SK-N-SH (cell line): Measurements from ENCODE around the gene VN1R5. TPM values are rescaled to one million over a fixed set of nuclear protein-coding genes. Genes with fewer than 3 reads are reported as not detected.

Experiments used
- CTCF ChIA-PET: fragments of 300-600, 350-600 bp; formaldehyde crosslinking; extraction: SDS; loops from one replicate; lab custom pipeline; 2021; lab: Yijun Ruan, JAX
- POLR2A ChIA-PET: fragments of 350-600 bp; sonication (Branson Sonifier 250); formaldehyde crosslinking; extraction: SDS; loops from one replicate; lab custom pipeline; 2020; ENCODE audit warnings: antibody characterized with exemption, inconsistent platforms; lab: Yijun Ruan, JAX
- DNase-seq: peaks from one replicate; pipeline ENCODE4 v3.0.0; 2012
- H2AFZ ChIP-seq: fragments of 200-600 bp; sonication (generic); 2 replicates; pipeline ENCODE4 v1.8.1; 2016; ENCODE audit warnings: antibody characterized with exemption, mild to moderate bottlenecking, low read depth
- H3F3A ChIP-seq: fragments of 200-600 bp; sonication (generic); replicated peaks from 2 replicates; pipeline ENCODE3; 2016; ENCODE audit warnings: antibody characterized with exemption, mild to moderate bottlenecking; ENCODE audit not compliant: insufficient read depth
- H3K27ac ChIP-seq, 2 experiments: fragments of 200-500 bp in 1 of 2; fragments of 200-600 bp in 1 of 2; sonication (Bioruptor generic) in 1 of 2; sonication (generic), shearing (Covaris generic) in 1 of 2; 2 replicates each; pipeline versions ENCODE4 v1.5.1 to v1.6.1; 2014 to 2016; ENCODE audit warnings: low read depth in 2 of 2, inconsistent platforms in 1 of 2, low read length in 1 of 2, mild to moderate bottlenecking in 1 of 2, mixed read lengths in 1 of 2
- H3K27me3 ChIP-seq: fragments of 200-600 bp; sonication (generic), shearing (Covaris generic); 2 replicates; pipeline ENCODE4 v1.6.1; 2016; ENCODE audit warnings: mixed run types; ENCODE audit not compliant: insufficient read depth
- H3K36me3 ChIP-seq, 2 experiments: fragments of 200-500 bp in 1 of 2; fragments of 200-600 bp in 1 of 2; sonication (Bioruptor generic) in 1 of 2; sonication (generic) in 1 of 2; replicated peaks in 1 of 2; 2 replicates each; pipeline versions ENCODE3 to v1.5.1; 2014 to 2016; ENCODE audit warnings: low read length in 1 of 2, mild to moderate bottlenecking in 1 of 2; ENCODE audit not compliant: insufficient read depth in 2 of 2, control insufficient read depth in 1 of 2
- H3K4me1 ChIP-seq, 2 experiments: fragments of 200-500 bp in 1 of 2; fragments of 200-600 bp in 1 of 2; sonication (Bioruptor generic) in 1 of 2; sonication (generic), shearing (Covaris generic) in 1 of 2; 2 replicates each; pipeline versions ENCODE4 v1.5.1 to v1.6.1; 2014 to 2016; ENCODE audit warnings: low read depth in 1 of 2, low read length in 1 of 2, mixed run types in 1 of 2; ENCODE audit not compliant: insufficient read depth in 2 of 2, control insufficient read depth in 1 of 2
- H3K4me2 ChIP-seq: fragments of 200-600 bp; sonication (generic), shearing (Covaris generic); 2 replicates; pipeline ENCODE4 v1.6.1; 2017; ENCODE audit warnings: mixed run types
- H3K4me3 ChIP-seq, 2 experiments: fragments of 200-500 bp in 1 of 2; fragments of 200-600 bp in 1 of 2; sonication (Bioruptor generic) in 1 of 2; sonication (generic), shearing (Covaris generic) in 1 of 2; 2 replicates each; pipeline versions ENCODE4 v1.5.1 to v1.8.1; 2014 to 2016; ENCODE audit warnings: low read depth in 2 of 2, inconsistent platforms in 1 of 2, low read length in 1 of 2, mild to moderate bottlenecking in 1 of 2, mixed read lengths in 1 of 2, moderate library complexity in 1 of 2
- H3K79me2 ChIP-seq: fragments of 200-600 bp; sonication (generic); 2 replicates; pipeline ENCODE4 v1.8.1; 2017; ENCODE audit warnings: mild to moderate bottlenecking; ENCODE audit not compliant: insufficient read depth
- H3K9ac ChIP-seq: fragments of 200-600 bp; sonication (generic); 2 replicates; pipeline ENCODE4 v1.6.1; 2017; ENCODE audit warnings: mixed run types
- H3K9me2 ChIP-seq: fragments of 200-600 bp; sonication (generic); 2 replicates; pipeline ENCODE4 v1.6.1; 2017; ENCODE audit warnings: mixed run types
- H3K9me3 ChIP-seq: fragments of 200-600 bp; sonication (generic); 2 replicates; pipeline ENCODE4 v1.6.1; 2017; ENCODE audit warnings: mixed run types, mild to moderate bottlenecking, moderate library complexity
- H4K20me1 ChIP-seq: fragments of 200-600 bp; sonication (generic); 2 replicates; pipeline ENCODE4 v1.6.1; 2017; ENCODE audit warnings: mild to moderate bottlenecking, mixed run types; ENCODE audit not compliant: insufficient read depth
- CHD2 ChIP-seq: fragments of 150-350 bp; IDR thresholded peaks from 2 replicates; pipeline ENCODE4 v1.6.1; 2018; ENCODE audit warnings: low read length; ENCODE audit not compliant: partially characterized antibody
- FOSL2 ChIP-seq: IDR thresholded peaks from 2 replicates; pipeline ENCODE4 v1.4.0; 2012; ENCODE audit warnings: low read depth, mild to moderate bottlenecking, moderate library complexity, borderline replicate concordance
- FOXM1 ChIP-seq: IDR thresholded peaks from 2 replicates; pipeline ENCODE4 v1.4.0; 2012; ENCODE audit warnings: low read depth, mild to moderate bottlenecking
- GATA2 ChIP-seq: sonication (generic); formaldehyde crosslinking; IDR thresholded peaks from 2 replicates; pipeline ENCODE4 v1.5.0; 2020; ENCODE audit warnings: mild to moderate bottlenecking, missing genetic modification reagents
- JUND ChIP-seq: IDR thresholded peaks from 2 replicates; pipeline ENCODE4 v1.4.0; 2012
- MXI1 ChIP-seq: IDR thresholded peaks from 2 replicates; pipeline ENCODE4 v1.6.1; 2012; ENCODE audit warnings: mild to moderate bottlenecking, low read depth, low read length, improper control_type of control experiment
- NRF1 ChIP-seq: IDR thresholded peaks from 2 replicates; pipeline ENCODE4 v1.6.1; 2012; ENCODE audit warnings: low read depth, mild to moderate bottlenecking, low read length
- RCOR1 ChIP-seq: fragments of 150-350 bp; IDR thresholded peaks from 2 replicates; pipeline ENCODE4 v1.6.1; 2017; ENCODE audit warnings: antibody characterized with exemption, low read length
- RXRA ChIP-seq: IDR thresholded peaks from 2 replicates; pipeline ENCODE4 v1.4.0; 2012; ENCODE audit warnings: low read depth, mild to moderate bottlenecking, borderline replicate concordance
- SMC3 ChIP-seq: IDR thresholded peaks from 2 replicates; pipeline ENCODE4 v1.6.1; 2012; ENCODE audit warnings: low read depth, low read length, improper control_type of control experiment
- TAF1 ChIP-seq: IDR thresholded peaks from 2 replicates; pipeline ENCODE4 v1.6.1; 2012; ENCODE audit warnings: low read depth, mild to moderate bottlenecking, low read length, moderate library complexity, borderline replicate concordance
- YY1 ChIP-seq: IDR thresholded peaks from 2 replicates; pipeline ENCODE4 v1.4.0; 2012; ENCODE audit warnings: low read depth, mild to moderate bottlenecking
- WGBS: methylation state at CpG from one replicate; pipeline ENCODE4 v1.1.6; 2017; ENCODE audit warnings: low lambda C conversion rate; 5-methylcytosine and 5-hydroxymethylcytosine counted together
- polyA plus RNA-seq, 3 experiments: library from polyadenylated mRNA; depleted of rRNA; stranded (reverse); fragments of >200 nt; gene quantifications; 2 replicates each; pipeline ENCODE4 v1.2.3, GENCODE V29; 2012
- TF ChIP-seq, protein P1 (sequence below): fragments of 150-350 bp; IDR thresholded peaks from 2 replicates; pipeline ENCODE4 v1.6.1; 2017; ENCODE audit warnings: antibody characterized with exemption, low read length, low read depth, borderline replicate concordance
- TF ChIP-seq, protein P2 (sequence below): IDR thresholded peaks from 2 replicates; pipeline ENCODE4 v1.4.0; 2012; ENCODE audit warnings: low read depth, borderline replicate concordance
- TF ChIP-seq, protein P3 (sequence below): fragments of 200-600 bp; sonication (generic); IDR thresholded peaks from 2 replicates; pipeline ENCODE4 v1.6.1; 2017; ENCODE audit warnings: antibody characterized with exemption, mild to moderate bottlenecking, moderate library complexity
- TF ChIP-seq, protein P4 (sequence below): IDR thresholded peaks from 2 replicates; pipeline ENCODE4 v1.6.1; 2012; ENCODE audit warnings: mild to moderate bottlenecking, low read depth, low read length, moderate library complexity

Gene VN1R5
- polyA plus RNA-seq, 1 of the 3 experiments (the other 2 are of a cell fraction), result not detected

DNA sequence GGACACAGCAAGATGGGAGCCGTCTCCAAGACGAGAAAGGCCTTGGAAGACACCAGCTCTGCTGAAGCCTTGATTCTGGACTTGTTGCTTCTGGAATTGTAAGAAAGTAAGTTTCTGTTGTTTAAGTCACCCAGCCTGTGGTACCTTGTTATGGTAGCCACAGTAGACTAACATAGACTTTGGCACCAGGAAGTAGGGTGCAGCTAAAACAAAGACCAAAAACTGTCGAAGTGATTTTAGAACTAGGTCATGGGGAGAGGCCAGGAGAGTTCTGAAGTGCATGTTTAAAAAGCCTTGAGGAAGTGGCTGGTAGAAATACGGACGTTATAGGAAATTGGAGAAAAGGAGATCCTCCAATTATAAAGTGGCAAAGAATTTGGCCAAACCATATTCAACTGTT is 47.3 kb downstream of the VN1R5 start:
- Histone ChIP-seq H3K27ac (no peak overlapping the region), H3F3A (no peaks in the 10 kb centered on the region), H3K9me3 (no peaks in the 10 kb centered on the region), H3K9me2 (no peaks in the 10 kb centered on the region), H3K27me3 (no peaks in the 10 kb centered on the region), H4K20me1 (no peaks in the 10 kb centered on the region), H3K79me2 (no peaks in the 10 kb centered on the region), H3K4me3 (no peak overlapping the region), H2AFZ (no peak overlapping the region), H3K4me1 (no peaks in the 10 kb centered on the region), H3K36me3 (peaks cover 28 to 63% of the 10 kb centered on the region in 2 experiments), H3K4me2 (no peak overlapping the region), H3K9ac (no peak overlapping the region)
- no peak for DNase-seq
- TF ChIP-seq FOSL2, result no peak
- TF ChIP-seq TAF1, result no peak
- TF ChIP-seq NRF1, result no peak
- TF ChIP-seq SMC3, result no peak
- TF ChIP-seq, protein P1, sequence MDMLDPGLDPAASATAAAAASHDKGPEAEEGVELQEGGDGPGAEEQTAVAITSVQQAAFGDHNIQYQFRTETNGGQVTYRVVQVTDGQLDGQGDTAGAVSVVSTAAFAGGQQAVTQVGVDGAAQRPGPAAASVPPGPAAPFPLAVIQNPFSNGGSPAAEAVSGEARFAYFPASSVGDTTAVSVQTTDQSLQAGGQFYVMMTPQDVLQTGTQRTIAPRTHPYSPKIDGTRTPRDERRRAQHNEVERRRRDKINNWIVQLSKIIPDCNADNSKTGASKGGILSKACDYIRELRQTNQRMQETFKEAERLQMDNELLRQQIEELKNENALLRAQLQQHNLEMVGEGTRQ, result no peak
- TF ChIP-seq, protein P2, sequence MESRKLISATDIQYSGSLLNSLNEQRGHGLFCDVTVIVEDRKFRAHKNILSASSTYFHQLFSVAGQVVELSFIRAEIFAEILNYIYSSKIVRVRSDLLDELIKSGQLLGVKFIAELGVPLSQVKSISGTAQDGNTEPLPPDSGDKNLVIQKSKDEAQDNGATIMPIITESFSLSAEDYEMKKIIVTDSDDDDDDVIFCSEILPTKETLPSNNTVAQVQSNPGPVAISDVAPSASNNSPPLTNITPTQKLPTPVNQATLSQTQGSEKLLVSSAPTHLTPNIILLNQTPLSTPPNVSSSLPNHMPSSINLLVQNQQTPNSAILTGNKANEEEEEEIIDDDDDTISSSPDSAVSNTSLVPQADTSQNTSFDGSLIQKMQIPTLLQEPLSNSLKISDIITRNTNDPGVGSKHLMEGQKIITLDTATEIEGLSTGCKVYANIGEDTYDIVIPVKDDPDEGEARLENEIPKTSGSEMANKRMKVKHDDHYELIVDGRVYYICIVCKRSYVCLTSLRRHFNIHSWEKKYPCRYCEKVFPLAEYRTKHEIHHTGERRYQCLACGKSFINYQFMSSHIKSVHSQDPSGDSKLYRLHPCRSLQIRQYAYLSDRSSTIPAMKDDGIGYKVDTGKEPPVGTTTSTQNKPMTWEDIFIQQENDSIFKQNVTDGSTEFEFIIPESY, result no peak
- TF ChIP-seq FOXM1, result no peak
- no peak for TF ChIP-seq CHD2
- TF ChIP-seq RCOR1, result no peak
- TF ChIP-seq, protein P3, sequence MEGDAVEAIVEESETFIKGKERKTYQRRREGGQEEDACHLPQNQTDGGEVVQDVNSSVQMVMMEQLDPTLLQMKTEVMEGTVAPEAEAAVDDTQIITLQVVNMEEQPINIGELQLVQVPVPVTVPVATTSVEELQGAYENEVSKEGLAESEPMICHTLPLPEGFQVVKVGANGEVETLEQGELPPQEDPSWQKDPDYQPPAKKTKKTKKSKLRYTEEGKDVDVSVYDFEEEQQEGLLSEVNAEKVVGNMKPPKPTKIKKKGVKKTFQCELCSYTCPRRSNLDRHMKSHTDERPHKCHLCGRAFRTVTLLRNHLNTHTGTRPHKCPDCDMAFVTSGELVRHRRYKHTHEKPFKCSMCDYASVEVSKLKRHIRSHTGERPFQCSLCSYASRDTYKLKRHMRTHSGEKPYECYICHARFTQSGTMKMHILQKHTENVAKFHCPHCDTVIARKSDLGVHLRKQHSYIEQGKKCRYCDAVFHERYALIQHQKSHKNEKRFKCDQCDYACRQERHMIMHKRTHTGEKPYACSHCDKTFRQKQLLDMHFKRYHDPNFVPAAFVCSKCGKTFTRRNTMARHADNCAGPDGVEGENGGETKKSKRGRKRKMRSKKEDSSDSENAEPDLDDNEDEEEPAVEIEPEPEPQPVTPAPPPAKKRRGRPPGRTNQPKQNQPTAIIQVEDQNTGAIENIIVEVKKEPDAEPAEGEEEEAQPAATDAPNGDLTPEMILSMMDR, result no peak
- no peak for TF ChIP-seq MXI1
- no peak for TF ChIP-seq JUND
- 58% methylated on average over 5 of the region's 5 CpGs for WGBS
- ChIA-PET CTCF (no interaction called here), POLR2A (no interaction called here)

DNA sequence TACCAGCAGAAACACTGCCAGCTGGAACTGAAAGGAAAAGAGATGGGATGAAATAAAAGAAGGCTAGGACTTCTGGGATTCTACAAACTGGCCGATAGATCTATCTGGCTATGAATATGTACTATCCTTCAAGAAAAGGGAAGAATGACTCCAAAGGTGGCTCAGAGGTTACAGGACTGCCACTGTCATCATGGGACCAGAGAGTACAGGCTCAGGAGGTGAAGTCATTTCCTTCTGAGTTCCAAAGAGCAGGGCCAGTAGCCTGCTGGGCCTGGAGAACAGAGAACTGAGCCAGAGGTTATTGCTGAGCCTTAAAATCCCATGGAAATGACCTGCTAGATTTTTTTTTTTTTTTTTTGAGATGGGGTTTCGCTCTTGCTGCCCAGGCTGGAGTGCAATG is 48.2 kb downstream of the VN1R5 start:
- Histone ChIP-seq H3F3A (no peaks in the 10 kb centered on the region), H3K36me3 (peaks cover 31 to 71% of the 10 kb centered on the region in 2 experiments), H3K9me3 (no peaks in the 10 kb centered on the region), H3K4me1 (no peaks in the 10 kb centered on the region)
- TF ChIP-seq RXRA (no peak), GATA2 (no peak), SMC3 (no peak), YY1 (no peak)
- TF ChIP-seq, protein P4, sequence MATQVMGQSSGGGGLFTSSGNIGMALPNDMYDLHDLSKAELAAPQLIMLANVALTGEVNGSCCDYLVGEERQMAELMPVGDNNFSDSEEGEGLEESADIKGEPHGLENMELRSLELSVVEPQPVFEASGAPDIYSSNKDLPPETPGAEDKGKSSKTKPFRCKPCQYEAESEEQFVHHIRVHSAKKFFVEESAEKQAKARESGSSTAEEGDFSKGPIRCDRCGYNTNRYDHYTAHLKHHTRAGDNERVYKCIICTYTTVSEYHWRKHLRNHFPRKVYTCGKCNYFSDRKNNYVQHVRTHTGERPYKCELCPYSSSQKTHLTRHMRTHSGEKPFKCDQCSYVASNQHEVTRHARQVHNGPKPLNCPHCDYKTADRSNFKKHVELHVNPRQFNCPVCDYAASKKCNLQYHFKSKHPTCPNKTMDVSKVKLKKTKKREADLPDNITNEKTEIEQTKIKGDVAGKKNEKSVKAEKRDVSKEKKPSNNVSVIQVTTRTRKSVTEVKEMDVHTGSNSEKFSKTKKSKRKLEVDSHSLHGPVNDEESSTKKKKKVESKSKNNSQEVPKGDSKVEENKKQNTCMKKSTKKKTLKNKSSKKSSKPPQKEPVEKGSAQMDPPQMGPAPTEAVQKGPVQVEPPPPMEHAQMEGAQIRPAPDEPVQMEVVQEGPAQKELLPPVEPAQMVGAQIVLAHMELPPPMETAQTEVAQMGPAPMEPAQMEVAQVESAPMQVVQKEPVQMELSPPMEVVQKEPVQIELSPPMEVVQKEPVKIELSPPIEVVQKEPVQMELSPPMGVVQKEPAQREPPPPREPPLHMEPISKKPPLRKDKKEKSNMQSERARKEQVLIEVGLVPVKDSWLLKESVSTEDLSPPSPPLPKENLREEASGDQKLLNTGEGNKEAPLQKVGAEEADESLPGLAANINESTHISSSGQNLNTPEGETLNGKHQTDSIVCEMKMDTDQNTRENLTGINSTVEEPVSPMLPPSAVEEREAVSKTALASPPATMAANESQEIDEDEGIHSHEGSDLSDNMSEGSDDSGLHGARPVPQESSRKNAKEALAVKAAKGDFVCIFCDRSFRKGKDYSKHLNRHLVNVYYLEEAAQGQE, result no peak
- TF ChIP-seq, all 33 proteins: peak for 0
- Histone ChIP-seq H3K9ac (no peak overlapping the region), H3K27ac (no peak overlapping the region), H3K4me3 (no peak overlapping the region), H3K79me2 (no peaks in the 10 kb centered on the region), H3K4me2 (no peak overlapping the region), H2AFZ (no peak overlapping the region), H3K9me2 (no peaks in the 10 kb centered on the region), H4K20me1 (no peaks in the 10 kb centered on the region), H3K27me3 (no peaks in the 10 kb centered on the region)
- WGBS, result 94% methylated on average over 2 of the region's 2 CpGs
- POLR2A ChIA-PET, result no interaction called here
- CTCF ChIA-PET, result no interaction called here
- no peak for DNase-seq
